HepG2 (cell line): ENCODE measurements around the gene LRP2. TPM values are rescaled to one million over a fixed set of nuclear protein-coding genes. Genes with fewer than 3 reads are reported as not detected.

Experiments used
- ATAC-seq: fragments of 200-7000 bp; cut with Tn5 transposase; 3 replicates; pipeline ENCODE4 v1.9.1; 2020; ENCODE audit warnings: mild to moderate bottlenecking, moderate library complexity
- BruUV-seq: library from RNA; stranded (reverse); fragments of 400-500 nt; replicated peaks from 2 replicates; lab custom pipeline; 2021; lab: Mats Ljungman, UMichigan
- CTCF ChIA-PET: fragments of 300-600 bp; formaldehyde crosslinking; extraction: SDS; loops from one replicate; lab custom pipeline; 2021; ENCODE audit warnings: low total read pairs, inconsistent platforms, low intra/inter-chr PET ratio; lab: Yijun Ruan, JAX
- POLR2A ChIA-PET: fragments of 350-600 bp; sonication (Branson Sonifier 250); formaldehyde crosslinking; loops from one replicate; lab custom pipeline; 2020; ENCODE audit warnings: antibody characterized with exemption, inconsistent platforms; lab: Yijun Ruan, JAX
- DNase-seq: peaks from one replicate; pipeline ENCODE4 v3.0.0-alpha.2; 2015; ENCODE audit warnings: low spot score
- FAIRE-seq: peaks from 3 replicates; lab custom pipeline; 2011; peaks lifted over from hg19 to GRCh38; lab: Jason Lieb, UNC
- H2AFZ ChIP-seq: one replicate; pipeline ENCODE4 v1.6.1; 2011; ENCODE audit warnings: low read length, inconsistent platforms
- H3K27ac ChIP-seq: fragments of 300-600 bp; 3 replicates; pipeline ENCODE4 v1.8.0; 2011; ENCODE audit warnings: mixed run types, mild to moderate bottlenecking, mixed read lengths, low read length, inconsistent platforms; ENCODE audit not compliant: insufficient read depth; ENCODE audit errors: extremely low read length
- H3K27me3 ChIP-seq, 2 experiments: fragments of 200-600 bp in 1 of 2; 2 replicates in 1 of 2; 3 replicates in 1 of 2; pipeline versions ENCODE4 v1.6.0 to v1.8.0; 2011; ENCODE audit warnings: low read length in 2 of 2, mild to moderate bottlenecking in 2 of 2, moderate library complexity in 2 of 2, inconsistent platforms in 1 of 2; ENCODE audit not compliant: insufficient read depth in 2 of 2, control insufficient read depth in 1 of 2
- H3K36me3 ChIP-seq, 2 experiments: fragments of 200-600 bp in 1 of 2; replicated peaks in 1 of 2; 2 replicates in 1 of 2; 3 replicates in 1 of 2; pipeline versions ENCODE4 v1.5.1 to v1.8.0; 2011; ENCODE audit warnings: low read length in 2 of 2, inconsistent platforms in 1 of 2; ENCODE audit not compliant: insufficient read depth in 2 of 2, control insufficient read depth in 1 of 2
- H3K4me1 ChIP-seq: 2 replicates; pipeline ENCODE4 v1.5.1; 2012; ENCODE audit warnings: low read length, inconsistent platforms; ENCODE audit not compliant: insufficient read depth
- H3K4me2 ChIP-seq: 2 replicates; pipeline ENCODE4 v1.6.0; 2011; ENCODE audit warnings: low read depth, low read length, inconsistent platforms
- H3K4me3 ChIP-seq, 3 experiments: fragments of 200-600 bp in 1 of 3; sonication (generic), shearing (Covaris generic) in 1 of 3; replicated peaks in 1 of 3; 2 replicates each; pipeline ENCODE4 v1.5.1; 2011 to 2016; ENCODE audit warnings: low read length in 3 of 3, inconsistent platforms in 2 of 3, low read depth in 2 of 3, mild to moderate bottlenecking in 2 of 3, control low read depth in 1 of 3, mixed read lengths in 1 of 3; ENCODE audit not compliant: insufficient read depth in 1 of 3
- H3K79me2 ChIP-seq: one replicate; pipeline ENCODE4 v1.6.1; 2011; ENCODE audit warnings: low read length, inconsistent platforms; ENCODE audit not compliant: insufficient read depth
- H3K9ac ChIP-seq: 2 replicates; pipeline ENCODE4 v1.6.0; 2011; ENCODE audit warnings: mild to moderate bottlenecking, low read depth, low read length, inconsistent platforms; ENCODE audit not compliant: insufficient read depth
- H3K9me3 ChIP-seq: 2 replicates; pipeline ENCODE4 v1.5.1; 2012; ENCODE audit warnings: mild to moderate bottlenecking, low read length
- H4K20me1 ChIP-seq: 2 replicates; pipeline ENCODE4 v1.6.0; 2011; ENCODE audit warnings: inconsistent platforms, mild to moderate bottlenecking, low read length, moderate library complexity; ENCODE audit not compliant: insufficient read depth
- MBNL3 ChIP-seq: fragments of 250-450 bp; sonication (Bioruptor Pico); conservative IDR thresholded peaks from 2 replicates; pipeline ENCODE4 v1.8.0; 2022; ENCODE audit warnings: mild to moderate bottlenecking, inconsistent platforms
- NCOA2 ChIP-seq: sonication (generic); formaldehyde crosslinking; IDR thresholded peaks from 2 replicates; pipeline ENCODE4 v1.8.0; 2022; ENCODE audit warnings: inconsistent platforms
- RFX3 ChIP-seq: IDR thresholded peaks from 2 replicates; pipeline ENCODE4 v1.6.1; 2016; ENCODE audit warnings: missing biosample characterization, missing genetic modification reagents
- TEAD2 ChIP-seq: sonication (generic); formaldehyde crosslinking; IDR thresholded peaks from 2 replicates; pipeline ENCODE4 v1.9.0; 2021; ENCODE audit warnings: missing genetic modification reagents
- TP53 ChIP-seq: sonication (generic); formaldehyde crosslinking; conservative IDR thresholded peaks from 2 replicates; pipeline ENCODE4 v1.4.0; 2020; ENCODE audit warnings: missing genetic modification reagents
- ZNF232 ChIP-seq: sonication (generic); formaldehyde crosslinking; IDR thresholded peaks from 2 replicates; pipeline ENCODE4 v1.4.0; 2020; ENCODE audit warnings: missing genetic modification reagents, borderline replicate concordance
- ZNF260 ChIP-seq: sonication (generic); formaldehyde crosslinking; IDR thresholded peaks from 2 replicates; pipeline ENCODE4 v1.4.0; 2020; ENCODE audit warnings: missing genetic modification reagents, low read depth, mild to moderate bottlenecking, borderline replicate concordance
- ZNF512B ChIP-seq: sonication (generic); formaldehyde crosslinking; IDR thresholded peaks from 2 replicates; pipeline ENCODE4 v1.5.1; 2020; ENCODE audit warnings: missing genetic modification reagents, mild to moderate bottlenecking, borderline replicate concordance
- WGBS: methylation state at CpG from one replicate; pipeline ENCODE4 v1.1.6; 2017; ENCODE audit warnings: low lambda C conversion rate; 5-methylcytosine and 5-hydroxymethylcytosine counted together
- in situ Hi-C: cut with HindIII; loops from 2 replicates; pipeline ENCODE4 v1.10.0; 2017; ENCODE audit warnings: low pct_unique_long_range_greater_than_20kb; ENCODE audit not compliant: extremely low pct_ligation_motif_present
- intact Hi-C: fragments of 100-400 bp; cut with micrococcal nuclease; formaldehyde crosslinking; loops from one replicate; pipeline ENCODE4 v1.10.0; 2022; ENCODE audit not compliant: unreplicated experiment
- polyA plus RNA-seq, 8 experiments: library from polyadenylated mRNA; depleted of rRNA in 3 of 8; stranded (reverse) in 7 of 8; unstranded in 1 of 8; fragments of >200 nt; fragmentation: Illumina TruSeq in 4 of 8; extraction: Trizol in 4 of 8; gene quantifications; 2 replicates each; pipeline versions ENCODE4 v1.2.1 to v1.2.3, GENCODE V29; 2011 to 2016; ENCODE audit warnings: low read depth in 4 of 8, missing spikeins in 1 of 8, mixed read lengths in 1 of 8; ENCODE audit not compliant: insufficient read depth in 1 of 8
- total RNA-seq, 5 experiments: library from RNA; depleted of rRNA; stranded (reverse); fragments of >200 nt; fragmentation: Illumina TruSeq; extraction: Trizol; gene quantifications; 2 replicates each; pipeline ENCODE4 v1.2.3, GENCODE V29; 2016; ENCODE audit warnings: low read depth in 1 of 5
- TF ChIP-seq, protein P1 (sequence below): sonication (generic); formaldehyde crosslinking; IDR thresholded peaks from 2 replicates; pipeline ENCODE4 v1.4.0; 2020; ENCODE audit warnings: missing genetic modification reagents, borderline replicate concordance

LRP2 gene
- total and polyA plus RNA-seq, 2 of the 13 experiments (the other 11 are each of a cell fraction or from before 2014, with no cell fraction given) = 0.03 to 0.15 TPM

DNA sequence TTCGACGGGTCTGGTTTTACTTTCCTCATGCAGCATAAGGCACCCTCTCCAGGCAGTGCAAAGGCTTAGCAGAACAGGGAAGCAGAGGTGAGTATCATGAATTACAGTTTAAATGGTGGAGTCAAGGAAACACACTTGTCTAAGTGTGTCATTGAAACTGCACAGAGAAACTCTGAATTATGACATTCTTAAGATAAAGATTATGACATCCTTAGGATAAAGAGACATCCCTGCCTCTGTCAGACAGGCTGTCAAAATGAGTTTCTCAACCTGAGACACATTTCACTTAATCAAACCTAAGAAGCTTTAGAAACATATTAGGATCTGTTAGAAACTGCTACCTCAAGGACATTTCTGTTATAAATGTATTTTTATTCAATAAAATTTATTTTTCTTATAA is 179.8 kb downstream of the LRP2 start (continued):
- TF ChIP-seq, protein P1, sequence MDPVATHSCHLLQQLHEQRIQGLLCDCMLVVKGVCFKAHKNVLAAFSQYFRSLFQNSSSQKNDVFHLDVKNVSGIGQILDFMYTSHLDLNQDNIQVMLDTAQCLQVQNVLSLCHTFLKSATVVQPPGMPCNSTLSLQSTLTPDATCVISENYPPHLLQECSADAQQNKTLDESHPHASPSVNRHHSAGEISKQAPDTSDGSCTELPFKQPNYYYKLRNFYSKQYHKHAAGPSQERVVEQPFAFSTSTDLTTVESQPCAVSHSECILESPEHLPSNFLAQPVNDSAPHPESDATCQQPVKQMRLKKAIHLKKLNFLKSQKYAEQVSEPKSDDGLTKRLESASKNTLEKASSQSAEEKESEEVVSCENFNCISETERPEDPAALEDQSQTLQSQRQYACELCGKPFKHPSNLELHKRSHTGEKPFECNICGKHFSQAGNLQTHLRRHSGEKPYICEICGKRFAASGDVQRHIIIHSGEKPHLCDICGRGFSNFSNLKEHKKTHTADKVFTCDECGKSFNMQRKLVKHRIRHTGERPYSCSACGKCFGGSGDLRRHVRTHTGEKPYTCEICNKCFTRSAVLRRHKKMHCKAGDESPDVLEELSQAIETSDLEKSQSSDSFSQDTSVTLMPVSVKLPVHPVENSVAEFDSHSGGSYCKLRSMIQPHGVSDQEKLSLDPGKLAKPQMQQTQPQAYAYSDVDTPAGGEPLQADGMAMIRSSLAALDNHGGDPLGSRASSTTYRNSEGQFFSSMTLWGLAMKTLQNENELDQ (CRISPR knock-in tag) = no peak
- TF ChIP-seq NCOA2 = no peak
- TF ChIP-seq MBNL3 (CRISPR knock-in tag) = no peak
- no peak for TF ChIP-seq ZNF260 (CRISPR knock-in tag)
- no peak for TF ChIP-seq ZNF232 (CRISPR knock-in tag)
- TF ChIP-seq TP53 = no peak

- ChIA-PET POLR2A (no interaction called here), CTCF (no interaction called here)
- WGBS = 0% methylated on average over 1 of the region's 1 CpG
Observed at GRCh38 chr2:169178804-169179390, 183.4 kb downstream of the LRP2 start.

More at GRCh38 chr2:169178804-169179390, 183.4 kb downstream of the LRP2 start:
- H3K9me3 ChIP-seq = no peaks in the 10 kb centered on the region
- intact Hi-C loops = no loop called here
- H3K4me2 ChIP-seq = no peak overlapping the region
- DNase-seq = no peak
- no peak overlapping the region for H3K27ac ChIP-seq
- H3K27me3 ChIP-seq = peaks cover 0 to 11% of the 10 kb centered on the region in 2 experiments; a peak in 1 of 5 replicates
- no peak overlapping the region for H3K9ac ChIP-seq
- in situ Hi-C loops = no loop called here
- no peak overlapping the region for H2AFZ ChIP-seq
- no peak for FAIRE-seq
- no TSS peak for BruUV-seq
- H3K79me2 ChIP-seq = no peaks in the 10 kb centered on the region
- no peaks in the 10 kb centered on the region for H3K4me1 ChIP-seq
- no peaks in the 10 kb centered on the region for H3K36me3 ChIP-seq
- no peak overlapping the region for H3K4me3 ChIP-seq
- no peaks in the 10 kb centered on the region; the same call in 1 of the 2 replicates for H4K20me1 ChIP-seq
- no peak for ATAC-seq
- TF ChIP-seq TEAD2 (CRISPR knock-in tag) (no peak), ZNF512B (CRISPR knock-in tag) (no peak), RFX3 (no peak)
